Tongue (tissue), 3 donors: Measurements from ENCODE around the gene RRN3. TPM values are rescaled to one million over a fixed set of nuclear protein-coding genes. Genes with fewer than 3 reads are reported as not detected.
"Not testable (repeated sequence)": the region's sequence is repeated elsewhere in the genome, so short reads cannot be mapped to it uniquely, and the experiment has no call there.

Experiments used
- DNase-seq: peaks from one replicate; pipeline ENCODE4 v3.0.0-alpha.2; 2015
- small RNA-seq: library from RNA; depleted of rRNA; stranded (forward); fragments of <200 nt; gene quantifications from one replicate; pipeline ENCODE3, GENCODE V24; 2014; ENCODE audit warnings: low replicate concordance
- total RNA-seq: library from RNA; depleted of rRNA; stranded (reverse); fragments of >200 nt; gene quantifications from one replicate; pipeline ENCODE4 v1.2.3, GENCODE V29; 2014

RRN3 gene
- total RNA-seq, 1 donor from 2014 or later = 55.1 TPM

DNA sequence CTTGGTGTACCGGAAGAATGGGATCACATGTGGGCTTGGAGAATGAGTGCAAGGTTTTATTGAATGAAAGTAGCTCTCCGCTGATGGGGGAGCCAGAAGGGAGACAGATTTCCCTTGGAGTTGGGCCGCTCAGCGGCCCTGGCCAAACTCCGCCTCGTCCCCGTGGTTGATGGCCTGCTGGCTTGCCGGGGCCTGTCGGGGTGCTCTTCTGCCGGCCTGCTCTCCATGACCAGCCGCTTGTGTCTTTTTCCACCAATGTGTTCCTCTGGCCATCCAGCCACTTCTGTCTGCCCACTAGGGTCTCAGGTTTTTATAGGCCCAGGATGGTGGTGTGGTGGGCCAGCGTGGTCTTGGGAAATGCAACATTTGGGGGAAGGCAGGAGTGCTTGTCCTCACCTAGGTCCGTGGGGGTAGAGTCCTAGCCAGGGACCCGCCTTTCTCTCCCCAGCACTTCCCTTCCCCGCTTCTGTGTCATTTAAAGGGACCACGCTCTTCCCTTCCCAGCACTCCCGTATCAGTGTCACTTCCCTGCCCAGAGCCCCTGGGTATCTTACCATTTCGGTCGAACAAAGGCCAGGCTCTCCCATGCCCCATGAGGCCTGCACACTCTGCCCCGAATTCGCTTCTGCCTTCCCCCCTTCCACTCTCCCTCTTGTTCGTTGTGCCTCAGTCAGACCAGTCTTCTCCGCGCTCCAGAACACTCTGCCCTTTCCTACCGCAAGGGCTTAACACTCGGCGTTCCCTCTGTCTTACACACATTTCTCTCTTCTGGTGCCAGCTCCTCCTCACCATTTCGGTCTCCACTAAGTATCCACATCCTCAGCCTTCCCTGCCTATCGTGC lies 66.3 kb downstream of the RRN3 start:
- DNase-seq = not testable (repeated sequence)

DNA sequence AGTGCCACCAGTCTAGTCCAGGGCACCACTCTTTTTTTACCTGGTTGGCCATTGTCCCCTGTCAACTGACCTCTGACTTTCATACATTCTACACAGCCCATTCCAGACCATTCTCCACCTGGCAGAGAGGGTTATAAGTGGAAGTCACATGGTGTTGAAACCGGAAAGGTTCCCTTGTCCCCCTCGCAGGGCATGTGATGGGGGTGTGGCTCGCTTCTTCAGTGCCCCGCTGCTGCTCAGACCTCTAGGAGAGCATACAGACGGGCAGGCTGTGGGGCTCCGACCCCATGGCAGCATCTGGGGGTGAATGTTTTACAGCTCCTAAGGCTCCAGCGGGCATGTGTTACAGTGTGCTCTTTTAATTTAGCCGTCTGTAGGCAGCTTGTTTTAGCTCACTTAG lies 67.0 kb downstream of the RRN3 start:
- not testable (repeated sequence) for DNase-seq

DNA sequence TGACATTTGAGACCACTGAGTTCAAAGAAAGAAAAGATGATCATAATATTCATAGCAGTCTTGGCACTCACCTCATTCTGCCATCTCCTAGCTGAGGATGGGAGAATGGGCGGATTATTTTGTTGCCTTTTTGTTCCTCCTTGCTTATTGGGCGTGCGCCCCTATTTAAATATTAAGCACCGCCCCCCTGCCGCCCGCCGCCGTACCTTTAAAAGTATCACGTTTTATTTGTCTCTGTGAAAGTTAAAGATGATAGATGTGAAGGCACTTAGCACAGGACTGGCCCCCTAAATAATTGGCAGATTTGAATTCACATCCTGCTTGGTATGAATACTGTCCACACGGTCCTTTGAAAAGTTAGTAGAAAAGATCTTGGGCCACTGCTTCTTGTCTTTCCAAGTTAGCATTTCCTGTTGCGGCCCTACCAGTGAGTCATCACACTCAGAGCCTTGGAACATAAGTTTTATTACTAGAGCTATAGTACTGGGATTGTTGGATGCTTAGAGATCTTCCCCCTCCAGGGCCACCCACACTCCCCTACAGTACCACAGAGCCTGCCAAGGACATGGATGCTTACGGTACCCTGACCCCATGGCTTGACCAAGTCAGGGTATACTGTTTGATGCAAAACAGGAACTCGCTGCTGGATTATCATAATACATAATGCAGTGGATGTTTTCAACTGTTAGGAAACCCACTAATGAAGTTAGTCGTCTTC lies 68.7 kb downstream of the RRN3 start:
- not testable (repeated sequence) for DNase-seq

DNA sequence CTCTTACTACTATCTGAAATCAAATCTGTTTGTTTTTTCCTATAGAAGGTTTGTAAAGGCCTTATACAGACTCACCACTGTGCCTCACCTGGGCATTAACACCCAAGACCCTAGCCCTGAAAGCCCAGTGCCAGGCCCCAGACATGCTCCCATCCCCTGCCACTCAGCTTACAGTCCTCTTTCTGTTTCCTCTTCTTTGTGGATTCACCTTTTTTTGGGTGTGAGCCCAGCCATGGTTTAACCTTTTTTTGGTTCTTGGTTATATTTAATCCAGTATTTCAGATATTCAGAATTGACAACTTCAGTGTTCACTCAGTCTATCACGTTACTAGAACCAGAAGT lies 69.2 kb downstream of the RRN3 start:
- DNase-seq = not testable (repeated sequence)

DNA sequence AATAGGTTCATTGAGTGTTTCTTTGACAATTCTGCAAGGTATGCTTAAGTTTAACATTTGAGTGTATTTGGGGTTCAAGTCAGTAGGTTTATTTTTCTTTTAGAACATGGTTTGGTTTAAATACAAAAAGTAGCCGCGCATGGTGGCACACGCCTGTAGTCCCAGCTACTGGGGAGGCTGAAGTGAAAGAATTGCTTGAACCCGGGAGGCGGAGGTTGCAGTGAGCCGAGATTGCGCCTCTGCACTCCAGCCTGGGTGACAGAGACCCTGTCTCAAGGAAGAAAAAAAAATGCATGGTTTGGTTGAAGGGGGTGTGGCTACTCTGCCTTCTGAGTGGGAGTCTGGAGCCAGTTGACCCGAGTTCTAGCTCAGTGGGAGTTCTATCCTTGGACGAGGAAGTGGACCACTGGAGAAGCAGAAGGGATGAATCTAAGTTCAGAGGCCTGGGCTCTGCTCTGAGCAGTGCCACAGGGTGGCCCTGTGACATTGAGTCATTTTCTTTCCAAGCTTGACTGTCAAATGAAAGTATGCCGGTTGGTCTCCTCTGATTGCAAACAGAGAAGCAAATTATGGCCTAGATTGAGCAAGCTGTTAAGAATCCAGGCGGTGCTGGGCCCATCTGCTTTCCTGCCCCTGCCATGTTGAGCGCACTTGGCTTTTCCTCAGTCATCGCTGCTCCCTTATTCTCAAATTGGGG lies 70.5 kb downstream of the RRN3 start:
- not testable (repeated sequence) for DNase-seq

DNA sequence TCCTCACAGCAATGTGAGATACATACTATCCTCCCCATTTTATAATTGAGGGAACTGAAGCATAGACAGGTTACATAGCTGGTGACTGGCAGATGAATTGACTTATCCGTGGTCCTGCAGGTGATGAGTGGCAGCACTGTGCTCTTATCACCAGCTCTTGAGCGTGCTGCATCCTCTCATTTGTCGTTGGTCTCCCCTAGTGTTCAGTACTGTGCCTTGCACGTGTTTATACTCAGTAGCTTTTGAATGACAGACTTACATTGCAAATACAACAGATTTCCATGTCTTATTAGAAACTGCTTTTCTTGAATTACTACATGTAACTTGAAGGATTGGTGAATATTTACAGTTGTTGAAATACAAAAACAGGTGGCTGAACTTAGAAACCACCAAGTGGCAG lies 71.9 kb downstream of the RRN3 start:
- peak; percentile 16 for DNase-seq

DNA sequence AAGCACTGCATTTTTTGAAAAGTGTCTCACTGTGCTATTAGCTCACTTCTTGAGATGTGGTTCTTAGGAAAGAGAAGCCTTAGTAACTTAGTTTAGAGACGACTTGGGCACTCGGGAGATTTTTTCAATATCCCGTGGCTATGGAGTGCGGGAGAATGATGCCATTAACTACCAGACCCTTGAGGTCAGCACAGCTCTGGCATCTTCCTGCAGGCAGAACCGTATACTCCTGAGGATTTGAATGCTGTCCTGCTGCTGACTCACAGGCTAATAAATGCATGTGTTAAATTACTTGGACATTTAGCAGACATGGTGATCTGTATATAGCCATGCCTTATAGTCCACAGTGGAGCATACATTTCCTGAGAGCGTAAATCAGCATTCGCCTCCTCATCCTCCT lies 72.6 kb downstream of the RRN3 start:
- DNase-seq = not testable (repeated sequence)

DNA sequence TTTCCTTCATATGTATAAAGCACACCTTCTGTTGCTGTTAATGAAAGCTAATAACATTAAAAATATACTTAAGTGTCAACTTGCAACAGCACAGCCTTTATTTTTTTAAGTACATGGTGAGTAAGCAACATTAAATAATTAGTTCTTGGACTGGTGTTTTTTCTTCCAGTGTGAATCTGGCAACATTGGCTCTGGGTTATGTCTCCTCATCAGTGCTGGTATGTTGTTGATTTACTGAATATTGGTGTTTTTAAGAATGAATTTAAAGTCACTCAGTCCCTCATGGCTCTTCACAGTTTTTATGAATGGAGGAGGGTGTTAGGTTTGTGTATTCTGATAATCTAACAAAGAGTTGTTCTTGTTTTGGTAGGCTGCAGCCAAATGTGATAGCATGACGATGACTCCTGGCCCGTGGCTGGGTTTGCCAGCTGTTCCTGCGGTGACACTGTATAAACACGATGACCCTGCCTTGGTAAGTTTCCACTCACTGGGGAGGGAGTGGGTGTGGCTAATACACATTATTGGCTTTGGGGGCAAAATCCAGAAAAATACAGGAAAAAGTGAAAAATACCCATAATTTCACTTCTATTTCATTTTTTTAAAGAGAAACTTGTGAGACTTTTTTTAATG lies 77.0 kb downstream of the RRN3 start:
- DNase-seq = peak; percentile 63

DNA sequence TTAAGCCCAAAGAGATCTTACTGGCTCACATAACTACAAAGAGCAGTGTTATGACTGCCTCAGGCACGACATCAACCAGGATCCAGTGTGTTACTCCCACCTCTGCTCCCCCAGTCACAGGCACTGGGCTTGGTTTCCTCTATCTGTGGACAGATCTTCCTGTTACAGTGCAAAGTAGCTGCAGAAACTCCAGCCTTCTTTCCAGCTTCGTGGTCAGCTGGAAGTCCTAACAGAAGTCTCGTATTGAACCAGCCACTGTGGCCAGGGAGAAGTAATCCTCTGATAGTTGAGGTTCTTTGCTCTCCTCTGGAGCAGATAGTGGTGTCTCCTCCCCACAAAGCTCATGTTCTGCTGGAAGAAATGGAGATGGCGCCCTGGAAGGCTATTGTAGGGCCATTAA lies 77.7 kb downstream of the RRN3 start:
- not testable (repeated sequence) for DNase-seq

DNA sequence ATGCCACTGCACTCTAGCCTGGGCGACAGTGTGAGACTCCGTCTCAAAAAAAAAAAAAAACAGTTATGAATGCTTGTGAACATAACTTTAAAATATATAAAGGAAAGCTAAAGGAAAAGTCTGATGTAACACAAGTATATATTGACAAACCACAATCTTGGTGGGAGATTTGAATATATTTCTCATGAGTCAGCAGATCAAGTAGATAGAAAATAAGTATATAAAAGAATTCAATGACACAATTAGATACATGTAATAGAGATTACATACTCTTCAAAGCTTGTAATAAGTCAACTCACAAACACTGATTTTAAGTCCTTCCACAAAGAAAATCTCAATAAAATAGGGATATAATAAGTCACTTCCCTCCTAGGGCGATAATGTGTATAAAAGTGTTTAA lies 78.4 kb downstream of the RRN3 start:
- DNase-seq = not testable (repeated sequence)

DNA sequence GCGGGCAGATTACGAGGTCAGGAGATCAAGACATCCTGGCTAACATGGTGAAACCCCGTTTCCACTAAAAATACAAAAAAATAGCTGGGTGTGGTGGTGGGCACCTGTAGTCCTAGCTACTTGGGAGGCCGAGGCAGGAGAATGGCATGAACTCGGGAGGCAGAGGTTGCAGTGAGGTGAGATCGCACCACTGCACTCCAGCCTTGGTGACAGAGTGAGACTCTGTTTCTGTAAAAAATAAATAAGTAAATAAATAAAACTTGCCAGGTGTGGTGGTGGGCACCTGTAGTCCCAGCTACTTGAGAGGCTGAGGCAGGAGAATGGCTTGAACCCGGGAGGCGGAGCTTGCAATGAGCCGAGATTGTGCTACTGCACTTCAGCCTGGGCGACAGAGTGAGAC lies 81.1 kb downstream of the RRN3 start:
- not testable (repeated sequence) for DNase-seq

Small RNAs within 50 kb of the gene (small RNA-seq; reads per million reads assigned to genes)
- not detected for gene MIR1972-1

Other genes with a start within 250 kb of the RRN3 start
- 84.9 TPM for gene NPIPA1, start 156.8 kb downstream of the RRN3 start, total RNA-seq
- 69.1 TPM for gene PDXDC1, start 119.2 kb downstream of the RRN3 start, total RNA-seq
- 27.9 TPM for gene NTAN1, start 38.2 kb downstream of the RRN3 start, total RNA-seq